GM13977 (cell line): ENCODE results near the gene CCDC63.

Experiments
- DNase-seq: peaks from one replicate; pipeline ENCODE4 v3.0.0; 2012; ENCODE audit warnings: low spot score
- in situ Hi-C: fragments of 300-500 bp; cut with MboI; formaldehyde crosslinking; loops from one replicate; pipeline ENCODE4 v1.12.0; 2022; ENCODE audit warnings: low sequenced_read_pairs, low pct_unique_long_range_greater_than_20kb, mixed read lengths, inconsistent platforms; ENCODE audit not compliant: unreplicated experiment
- TF ChIP-seq, protein P1 (sequence below): IDR thresholded peaks from 2 replicates; pipeline ENCODE4 v1.5.1; 2012; ENCODE audit warnings: mild to moderate bottlenecking, control low read depth; ENCODE audit not compliant: insufficient read depth; ENCODE audit errors: extremely low read depth, missing control alignments

Gene CCDC63

DNA sequence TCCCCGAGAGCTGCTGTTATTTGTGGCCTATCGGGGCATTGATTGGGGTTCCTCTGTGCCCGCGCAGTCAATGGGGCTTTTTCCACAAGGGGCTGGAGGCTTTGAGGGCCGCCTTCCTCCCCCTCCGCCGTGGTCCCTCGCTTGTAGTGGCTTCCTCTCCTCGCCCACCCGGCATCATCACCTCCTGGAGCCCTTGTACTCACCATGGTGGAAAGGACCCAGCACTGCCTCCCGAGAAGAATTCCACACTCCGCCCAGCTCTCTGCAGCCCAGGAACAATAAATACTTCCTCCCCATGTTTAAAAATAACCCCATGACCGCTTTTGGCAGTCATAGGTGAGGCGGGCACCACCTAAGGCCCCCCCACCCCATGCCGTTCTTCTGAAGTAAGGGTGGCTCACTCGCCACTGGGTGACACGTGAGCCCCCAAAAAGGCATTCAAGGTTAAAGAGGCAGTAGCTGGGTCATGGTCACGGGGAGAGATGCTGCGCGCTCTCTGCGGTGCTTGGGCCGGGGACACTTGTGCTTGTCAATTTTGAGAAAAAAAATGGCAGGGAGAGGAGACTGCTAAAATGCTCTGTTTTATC is 73.6 kb downstream of the CCDC63 start, which contains the start of gene MYL2:
Gene MYL2, minus strand, starts transcription at position 256 of the 587 bp plus-strand sequence. Its CDS starts 50 bp downstream, at position 206.
- TF ChIP-seq, protein P1, sequence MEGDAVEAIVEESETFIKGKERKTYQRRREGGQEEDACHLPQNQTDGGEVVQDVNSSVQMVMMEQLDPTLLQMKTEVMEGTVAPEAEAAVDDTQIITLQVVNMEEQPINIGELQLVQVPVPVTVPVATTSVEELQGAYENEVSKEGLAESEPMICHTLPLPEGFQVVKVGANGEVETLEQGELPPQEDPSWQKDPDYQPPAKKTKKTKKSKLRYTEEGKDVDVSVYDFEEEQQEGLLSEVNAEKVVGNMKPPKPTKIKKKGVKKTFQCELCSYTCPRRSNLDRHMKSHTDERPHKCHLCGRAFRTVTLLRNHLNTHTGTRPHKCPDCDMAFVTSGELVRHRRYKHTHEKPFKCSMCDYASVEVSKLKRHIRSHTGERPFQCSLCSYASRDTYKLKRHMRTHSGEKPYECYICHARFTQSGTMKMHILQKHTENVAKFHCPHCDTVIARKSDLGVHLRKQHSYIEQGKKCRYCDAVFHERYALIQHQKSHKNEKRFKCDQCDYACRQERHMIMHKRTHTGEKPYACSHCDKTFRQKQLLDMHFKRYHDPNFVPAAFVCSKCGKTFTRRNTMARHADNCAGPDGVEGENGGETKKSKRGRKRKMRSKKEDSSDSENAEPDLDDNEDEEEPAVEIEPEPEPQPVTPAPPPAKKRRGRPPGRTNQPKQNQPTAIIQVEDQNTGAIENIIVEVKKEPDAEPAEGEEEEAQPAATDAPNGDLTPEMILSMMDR: no peak
- no peak for DNase-seq
- in situ Hi-C loops: no loop called here

DNA sequence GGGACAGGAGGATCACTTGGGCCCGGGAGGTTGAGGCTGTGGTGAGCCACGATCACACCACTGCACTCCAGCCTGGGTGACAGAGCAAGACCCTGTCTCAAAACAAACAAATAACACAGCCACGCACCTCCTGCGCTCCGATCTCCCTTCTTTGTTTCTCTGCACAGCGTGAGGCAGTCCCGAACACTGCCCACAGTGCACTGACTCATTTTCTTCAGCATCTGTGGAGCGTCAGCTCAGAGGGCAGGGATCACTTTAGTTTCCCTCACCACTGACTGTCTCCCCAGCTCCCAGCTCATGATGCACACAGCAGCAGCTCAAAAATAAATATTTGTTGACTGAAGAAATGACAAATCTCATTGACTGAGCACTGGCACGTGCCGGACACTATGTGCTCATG is 74.5 kb downstream of the CCDC63 start:
- TF ChIP-seq, protein P1: no peak
- no peak for DNase-seq
- in situ Hi-C loops: no loop called here

DNA sequence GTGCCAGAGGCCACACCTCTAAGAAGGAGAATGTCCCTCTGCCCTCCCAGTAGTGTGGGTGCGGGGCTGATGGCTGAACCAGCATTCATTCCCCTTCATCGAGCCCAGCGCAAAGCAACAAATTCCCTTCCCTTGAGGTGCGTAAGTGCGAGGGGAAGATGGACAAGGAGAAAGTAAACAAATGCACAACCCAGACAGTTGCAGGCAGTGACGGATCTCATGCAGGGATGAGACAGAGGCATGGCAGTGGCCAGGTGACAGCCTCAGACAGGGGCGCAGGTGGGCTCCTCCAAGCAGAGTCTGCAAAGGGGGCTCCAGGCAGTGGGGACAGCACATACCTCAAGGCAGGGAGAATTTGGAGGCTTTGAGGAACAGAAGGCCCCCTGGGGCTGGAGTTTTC is 75.9 kb downstream of the CCDC63 start:
- TF ChIP-seq, protein P1: no peak
- in situ Hi-C loops: no loop called here
- no peak for DNase-seq

DNA sequence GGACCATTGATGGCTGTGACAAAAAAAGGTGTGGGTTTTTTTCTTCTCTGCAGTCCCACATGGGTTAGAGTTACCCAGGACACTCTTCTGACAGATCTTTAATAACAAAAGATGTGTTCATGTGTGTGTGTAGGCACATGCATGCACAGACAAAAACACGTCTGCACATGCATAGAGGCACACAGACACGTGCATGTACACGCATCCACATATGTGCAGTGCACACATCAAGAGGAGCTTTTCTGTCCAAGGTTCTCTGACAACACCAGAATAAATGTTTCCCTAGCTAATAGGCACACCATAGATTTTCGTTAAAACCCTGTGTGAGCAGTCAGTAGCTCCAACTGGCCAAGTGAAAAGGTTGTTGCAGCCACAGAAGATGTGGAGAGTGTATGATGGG is 76.4 kb downstream of the CCDC63 start:
- no peak for DNase-seq
- TF ChIP-seq, protein P1: no peak
- in situ Hi-C loops: no loop called here

DNA sequence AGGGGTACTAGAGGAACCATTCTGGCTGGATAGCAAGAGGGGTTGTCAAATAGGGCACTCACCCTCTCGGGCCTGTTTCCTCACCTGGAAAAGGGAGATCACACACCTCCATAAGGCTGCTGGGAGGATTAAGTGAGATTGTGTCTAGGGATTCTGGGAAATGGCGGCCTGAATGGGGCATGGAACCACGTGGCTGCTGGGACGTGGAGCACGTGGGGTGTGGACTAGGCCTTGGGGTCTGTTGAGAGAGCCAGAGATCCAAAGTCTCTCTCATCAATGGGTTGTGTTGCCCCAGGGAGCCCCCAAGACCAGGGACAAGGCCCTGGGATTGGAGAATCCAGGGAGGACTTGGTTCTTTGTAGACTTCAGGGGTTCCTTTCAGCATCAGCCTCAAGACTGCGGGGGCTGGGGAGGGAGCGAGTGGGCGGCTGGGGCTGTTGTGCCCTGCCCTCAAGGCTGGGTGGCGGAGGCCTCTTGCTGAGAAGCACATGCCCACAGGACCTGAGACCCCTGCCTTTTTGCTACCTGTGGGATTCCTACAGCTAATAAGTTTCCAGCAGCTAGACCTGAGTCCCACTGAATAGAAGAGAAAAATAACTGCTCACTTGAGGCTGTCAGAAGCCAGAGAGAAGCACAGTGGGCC is 77.0 kb downstream of the CCDC63 start:
- TF ChIP-seq, protein P1: no peak
- no peak for DNase-seq
- in situ Hi-C loops: no loop called here

DNA sequence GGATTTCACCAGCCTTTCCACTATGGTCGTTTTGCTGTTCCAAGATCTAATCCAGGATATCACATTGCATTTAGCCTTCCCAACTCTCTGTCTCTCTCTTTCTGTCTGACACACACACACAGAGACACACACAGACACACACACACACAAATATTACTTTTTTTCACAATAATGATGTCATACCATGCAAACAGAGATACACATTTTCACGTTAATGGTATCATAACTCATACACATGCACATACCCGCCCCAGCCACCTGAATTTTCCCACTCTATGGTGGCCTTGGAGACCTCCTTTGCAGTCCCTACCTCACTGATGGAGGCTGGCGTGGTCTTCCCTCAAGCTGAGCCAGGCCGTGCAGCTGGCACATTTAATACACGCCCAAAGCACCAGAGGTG is 80.8 kb downstream of the CCDC63 start:
- no peak for DNase-seq
- in situ Hi-C loops: no loop called here
- TF ChIP-seq, protein P1: no peak

DNA sequence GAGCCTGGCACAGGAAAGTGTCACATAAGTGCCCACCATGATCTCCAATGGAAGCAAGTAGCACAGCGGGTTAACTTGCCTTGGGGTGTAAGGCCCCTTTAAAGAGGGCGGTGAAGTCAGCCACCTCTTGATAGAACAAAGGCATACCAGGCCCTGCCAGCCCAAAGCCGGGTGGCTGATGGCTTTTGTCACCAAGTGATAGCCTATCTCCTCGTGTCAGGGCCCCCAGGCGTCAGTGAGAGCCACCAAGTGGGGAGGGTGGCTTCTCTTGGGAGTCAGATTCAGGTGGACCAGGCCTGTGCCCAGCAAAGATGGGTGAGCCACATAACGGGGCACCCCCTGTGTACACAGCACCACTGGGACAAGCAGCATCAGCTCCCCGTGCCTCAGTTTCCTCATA is 81.9 kb downstream of the CCDC63 start:
- DNase-seq: no peak
- TF ChIP-seq, protein P1: no peak
- in situ Hi-C loops: no loop called here
